H9 (cell line): ENCODE measurements around the gene FRYL. TPM values are rescaled to one million over a fixed set of nuclear protein-coding genes. Genes with fewer than 3 reads are reported as not detected.

ENCODE experiments used
- DNase-seq: peaks from one replicate; pipeline ENCODE4 v3.0.0-alpha.2; 2017
- H2AFZ ChIP-seq: one replicate; pipeline ENCODE4 v1.6.1; 2013; ENCODE audit warnings: mild to moderate bottlenecking, low read length, control low read depth, moderate library complexity
- H2AK5ac ChIP-seq: 2 replicates; pipeline ENCODE4 v1.6.1; 2013; ENCODE audit warnings: low read length, control low read depth, mixed read lengths; ENCODE audit not compliant: insufficient read length
- H2BK120ac ChIP-seq: one replicate; pipeline ENCODE4 v1.6.1; 2013; ENCODE audit warnings: low read depth, mild to moderate bottlenecking, low read length, control low read depth, inconsistent platforms; ENCODE audit not compliant: poor library complexity, severe bottlenecking
- H2BK12ac ChIP-seq: 2 replicates; pipeline ENCODE4 v1.6.1; 2013; ENCODE audit warnings: low read length, control low read depth, mixed read lengths, low read depth; ENCODE audit not compliant: insufficient read length
- H2BK15ac ChIP-seq: 2 replicates; pipeline ENCODE4 v1.6.1; 2013; ENCODE audit warnings: low read depth, low read length, control low read depth
- H2BK20ac ChIP-seq: one replicate; pipeline ENCODE4 v1.6.1; 2013; ENCODE audit warnings: low read depth, mild to moderate bottlenecking, low read length, control low read depth, inconsistent platforms; ENCODE audit not compliant: poor library complexity, severe bottlenecking
- H2BK5ac ChIP-seq: 2 replicates; pipeline ENCODE4 v1.6.1; 2013; ENCODE audit warnings: low read length, control low read depth, mixed read lengths; ENCODE audit not compliant: insufficient read length
- H3K14ac ChIP-seq: 2 replicates; pipeline ENCODE4 v1.6.1; 2013; ENCODE audit warnings: low read length, control low read depth; ENCODE audit not compliant: insufficient read depth
- H3K18ac ChIP-seq: 2 replicates; pipeline ENCODE4 v1.6.1; 2013; ENCODE audit warnings: low read depth, mild to moderate bottlenecking, mixed read lengths, low read length, control low read depth; ENCODE audit not compliant: insufficient read length
- H3K23ac ChIP-seq: 2 replicates; pipeline ENCODE4 v1.6.1; 2013; ENCODE audit warnings: low read length, control low read depth, mixed read lengths, low read depth; ENCODE audit not compliant: insufficient read length
- H3K23me2 ChIP-seq: 2 replicates; pipeline ENCODE4 v1.6.1; 2013; ENCODE audit warnings: low read depth, mild to moderate bottlenecking, mixed read lengths, low read length, control low read depth; ENCODE audit not compliant: insufficient read length, poor library complexity, severe bottlenecking
- H3K27ac ChIP-seq: 2 replicates; pipeline ENCODE4 v1.5.1; 2013; ENCODE audit warnings: low read length, control low read depth, mixed read lengths, low read depth; ENCODE audit not compliant: insufficient read length
- H3K27me3 ChIP-seq: 2 replicates; pipeline ENCODE4 v1.6.1; 2013; ENCODE audit warnings: low read length, control low read depth, inconsistent platforms; ENCODE audit not compliant: insufficient read depth
- H3K4ac ChIP-seq: 2 replicates; pipeline ENCODE4 v1.6.1; 2013; ENCODE audit warnings: low read depth, mild to moderate bottlenecking, control low read depth, inconsistent platforms, low read length, moderate library complexity
- H3K4me1 ChIP-seq: 2 replicates; pipeline ENCODE4 v1.6.1; 2013; ENCODE audit warnings: low read length, control low read depth, inconsistent platforms; ENCODE audit not compliant: insufficient read depth
- H3K4me2 ChIP-seq: 2 replicates; pipeline ENCODE4 v1.6.1; 2013; ENCODE audit warnings: low read length, control low read depth, mixed read lengths; ENCODE audit not compliant: insufficient read length, insufficient read depth
- H3K56ac ChIP-seq: 2 replicates; pipeline ENCODE4 v1.6.1; 2013; ENCODE audit warnings: low read depth, mild to moderate bottlenecking, mixed read lengths, low read length, control low read depth; ENCODE audit not compliant: insufficient read length
- H3K79me1 ChIP-seq: 2 replicates; pipeline ENCODE4 v1.6.1; 2013; ENCODE audit warnings: low read depth, mild to moderate bottlenecking, moderate library complexity, low read length, control low read depth, inconsistent platforms; ENCODE audit not compliant: insufficient read depth, poor library complexity, severe bottlenecking
- H3K79me2 ChIP-seq: 2 replicates; pipeline ENCODE4 v1.6.1; 2013; ENCODE audit warnings: low read length, control low read depth, inconsistent platforms; ENCODE audit not compliant: insufficient read depth
- H3K9ac ChIP-seq: 2 replicates; pipeline ENCODE4 v1.6.1; 2013; ENCODE audit warnings: low read length, control low read depth, mixed read lengths; ENCODE audit not compliant: insufficient read length; ENCODE audit errors: extremely low read depth
- H3K9me3 ChIP-seq: one replicate; pipeline ENCODE4 v1.6.1; 2013; ENCODE audit warnings: low read depth, low read length, inconsistent platforms; ENCODE audit not compliant: control insufficient read depth
- H3T11ph ChIP-seq: one replicate; pipeline ENCODE4 v1.6.1; 2013; ENCODE audit warnings: mild to moderate bottlenecking, low read length, control low read depth, inconsistent platforms
- H4K20me1 ChIP-seq: one replicate; pipeline ENCODE4 v1.6.1; 2013; ENCODE audit not compliant: control insufficient read depth, insufficient read length, insufficient read depth
- H4K5ac ChIP-seq: 2 replicates; pipeline ENCODE4 v1.6.1; 2013; ENCODE audit warnings: low read depth, mild to moderate bottlenecking, mixed read lengths, low read length, control low read depth; ENCODE audit not compliant: insufficient read length
- H4K8ac ChIP-seq: replicated peaks from 2 replicates; pipeline ENCODE4 v1.6.1; 2013; ENCODE audit warnings: low read length, control low read depth, mixed read lengths, low read depth; ENCODE audit not compliant: insufficient read length
- H4K91ac ChIP-seq: 2 replicates; pipeline ENCODE4 v1.6.1; 2013; ENCODE audit warnings: low read depth, mild to moderate bottlenecking, moderate library complexity, mixed read lengths, low read length, control low read depth; ENCODE audit not compliant: insufficient read length
- H3K27ac Mint-ChIP-seq, 3 experiments: 2 replicates in 2 of 3; 3 replicates in 1 of 3; pipeline ENCODE4 v1.8.0; 2020 to 2021; ENCODE audit warnings: mixed read lengths in 3 of 3, mild to moderate bottlenecking in 1 of 3, moderate library complexity in 1 of 3
- H3K27me3 Mint-ChIP-seq: 2 replicates; pipeline ENCODE4 v1.8.0; 2021; ENCODE audit warnings: low read depth, mild to moderate bottlenecking, moderate library complexity, mixed read lengths
- H3K36me3 Mint-ChIP-seq, 3 experiments: 2 replicates in 2 of 3; 3 replicates in 1 of 3; pipeline ENCODE4 v1.8.0; 2020 to 2021; ENCODE audit warnings: low read depth in 3 of 3, mixed read lengths in 3 of 3; ENCODE audit not compliant: insufficient read depth in 1 of 3
- H3K4me1 Mint-ChIP-seq, 2 experiments: 2 replicates each; pipeline ENCODE4 v1.8.0; 2020; ENCODE audit warnings: mixed read lengths in 2 of 2
- H3K4me3 Mint-ChIP-seq, 2 experiments: 2 replicates in 1 of 2; 3 replicates in 1 of 2; pipeline ENCODE4 v1.8.0; 2020 to 2021; ENCODE audit warnings: mild to moderate bottlenecking in 2 of 2, mixed read lengths in 2 of 2, moderate library complexity in 1 of 2
- H3K9me3 Mint-ChIP-seq, 2 experiments: 2 replicates in 1 of 2; 3 replicates in 1 of 2; pipeline ENCODE4 v1.8.0; 2020; ENCODE audit warnings: mild to moderate bottlenecking in 2 of 2, mixed read lengths in 2 of 2, moderate library complexity in 1 of 2
- WGBS: extraction: QIAGEN DNeasy Blood & Tissue Kit; methylation state at CpG from one replicate; pipeline ENCODE4 v1.1.7; 2013; ENCODE audit warnings: missing lambda C conversion rate, low lambda C conversion rate, mixed read lengths; ENCODE audit not compliant: insufficient read length; ENCODE audit errors: extremely low coverage; 5-methylcytosine and 5-hydroxymethylcytosine counted together
- total RNA-seq: library from RNA; stranded (reverse); gene quantifications from 2 replicates; pipeline ENCODE4 v1.2.1, GENCODE V29; 2021
- TF ChIP-seq, protein P1 (sequence below): fragments of 200-600 bp; sonication (generic); conservative IDR thresholded peaks from 3 replicates; pipeline ENCODE4 v1.8.0; 2021; ENCODE audit warnings: antibody characterized with exemption, mild to moderate bottlenecking

Gene FRYL
- total RNA-seq, 1 experiment from 2014 or later, result 31.5 TPM

DNA sequence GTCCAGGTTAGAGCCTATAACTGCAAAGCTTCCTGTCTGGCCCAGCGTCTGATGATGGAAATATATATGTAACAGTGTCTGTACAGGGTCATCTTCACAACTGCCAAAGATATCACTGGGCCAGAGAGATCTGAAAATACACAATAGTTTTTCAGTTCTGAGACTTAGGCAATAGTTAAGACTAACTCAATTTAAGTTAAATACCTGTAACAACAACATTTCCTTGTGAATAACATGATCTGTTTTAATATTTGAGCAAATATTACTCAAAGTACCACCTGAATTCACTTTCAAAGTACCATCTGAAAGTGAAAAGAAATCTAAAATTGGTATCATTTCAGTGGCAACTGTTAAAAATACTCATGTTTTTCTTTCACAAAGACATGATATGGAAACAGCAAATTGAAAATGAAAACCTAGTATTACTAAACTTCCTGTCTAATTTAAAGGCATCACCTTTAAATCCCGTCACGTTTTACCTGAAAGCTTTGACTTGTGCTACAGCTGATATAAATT lies 280.5 kb downstream of the FRYL start:
- Histone ChIP-seq H3K27ac (no peak overlapping the region), H3K14ac (no peak overlapping the region), H3K9me3 (no peaks in the 10 kb centered on the region), H3K27me3 (no peaks in the 10 kb centered on the region), H3T11ph (no peak overlapping the region), H2AK5ac (no peak overlapping the region), H3K4me2 (no peak overlapping the region), H4K20me1 (no peaks in the 10 kb centered on the region), H3K79me2 (no peaks in the 10 kb centered on the region), H4K91ac (no peak overlapping the region), H3K18ac (no peak overlapping the region), H3K23ac (no peak overlapping the region), H4K8ac (no peak overlapping the region), H2BK12ac (no peak overlapping the region), H2BK120ac (no peak overlapping the region), H3K79me1 (no peaks in the 10 kb centered on the region), H3K56ac (no peak overlapping the region), H2BK5ac (no peak overlapping the region), H2BK20ac (no peak overlapping the region), H4K5ac (no peak overlapping the region), H3K4ac (no peak overlapping the region), H3K4me1 (no peaks in the 10 kb centered on the region; the same call in 1 of the 2 replicates), H2BK15ac (no peak overlapping the region), H2AFZ (no peak overlapping the region), H3K9ac (no peak overlapping the region), H3K23me2 (no peaks in the 10 kb centered on the region)
- no peak for DNase-seq
- Mint-ChIP-seq H3K27ac (no peak overlapping the region), H3K4me3 (no peak overlapping the region), H3K27me3 (peaks cover 1% of the 10 kb centered on the region; the same call in 1 of the 2 replicates), H3K36me3 (peaks cover 5 to 24% (median 17%) of the 10 kb centered on the region in 3 experiments; a peak in 6 of 7 replicates), H3K9me3 (no peaks in the 10 kb centered on the region), H3K4me1 (peaks cover 5 to 8% of the 10 kb centered on the region in 2 experiments)
- TF ChIP-seq, protein P1, sequence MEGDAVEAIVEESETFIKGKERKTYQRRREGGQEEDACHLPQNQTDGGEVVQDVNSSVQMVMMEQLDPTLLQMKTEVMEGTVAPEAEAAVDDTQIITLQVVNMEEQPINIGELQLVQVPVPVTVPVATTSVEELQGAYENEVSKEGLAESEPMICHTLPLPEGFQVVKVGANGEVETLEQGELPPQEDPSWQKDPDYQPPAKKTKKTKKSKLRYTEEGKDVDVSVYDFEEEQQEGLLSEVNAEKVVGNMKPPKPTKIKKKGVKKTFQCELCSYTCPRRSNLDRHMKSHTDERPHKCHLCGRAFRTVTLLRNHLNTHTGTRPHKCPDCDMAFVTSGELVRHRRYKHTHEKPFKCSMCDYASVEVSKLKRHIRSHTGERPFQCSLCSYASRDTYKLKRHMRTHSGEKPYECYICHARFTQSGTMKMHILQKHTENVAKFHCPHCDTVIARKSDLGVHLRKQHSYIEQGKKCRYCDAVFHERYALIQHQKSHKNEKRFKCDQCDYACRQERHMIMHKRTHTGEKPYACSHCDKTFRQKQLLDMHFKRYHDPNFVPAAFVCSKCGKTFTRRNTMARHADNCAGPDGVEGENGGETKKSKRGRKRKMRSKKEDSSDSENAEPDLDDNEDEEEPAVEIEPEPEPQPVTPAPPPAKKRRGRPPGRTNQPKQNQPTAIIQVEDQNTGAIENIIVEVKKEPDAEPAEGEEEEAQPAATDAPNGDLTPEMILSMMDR, result no peak
- WGBS, result no CpG with 5 or more reads among the region's 3 CpGs
